Right lobe of liver (tissue), 6 donors: ENCODE data around the gene ITPKB. TPM values are rescaled to one million over a fixed set of nuclear protein-coding genes. Genes with fewer than 3 reads are reported as not detected.

ENCODE experiments used
- ATAC-seq, 4 donors: fragments of 200-7000 bp; cut with Tn5 transposase; one replicate each; pipeline ENCODE4 v1.9.1; 2020; ENCODE audit warnings: mild to moderate bottlenecking in 4 of 4, moderate library complexity in 4 of 4
- DNase-seq, 3 donors: peaks; one replicate each; pipeline ENCODE4 v3.0.0-alpha.2; 2020
- H3K27ac ChIP-seq, 3 donors: fragments of 200-600 bp; one replicate each; pipeline ENCODE4 v1.8.0; 2022
- H3K27me3 ChIP-seq, 2 donors: fragments of 200-600 bp; one replicate each; pipeline ENCODE4 v1.8.0; 2022
- H3K36me3 ChIP-seq, 4 donors: fragments of 200-600 bp; sonication (generic) in 1 of 4; one replicate each; pipeline versions ENCODE4 v1.5.1 to v1.8.0; 2017 to 2022; ENCODE audit warnings: control low read depth in 1 of 4
- H3K4me1 ChIP-seq, 4 donors: fragments of 200-600 bp; sonication (generic) in 1 of 4; one replicate each; pipeline versions ENCODE4 v1.5.1 to v1.8.0; 2017 to 2022; ENCODE audit warnings: control low read depth in 1 of 4
- H3K4me3 ChIP-seq, 3 donors: fragments of 200-600 bp; one replicate each; pipeline ENCODE4 v1.8.0; 2022
- H3K9me3 ChIP-seq, 4 donors: fragments of 200-600 bp; sonication (generic) in 1 of 4; one replicate each; pipeline versions ENCODE4 v1.5.1 to v1.8.0; 2017 to 2022; ENCODE audit warnings: control low read depth in 1 of 4
- CTCF ChIP-seq, 4 donors: fragments of 200-600 bp in 3 of 4; fragments of 450-650 bp in 1 of 4; IDR thresholded peaks; one replicate each; pipeline versions ENCODE4 v1.5.1 to v1.8.0; 2016 to 2022; ENCODE audit warnings: antibody characterized with exemption in 4 of 4, mild to moderate bottlenecking in 2 of 4
- POLR2A ChIP-seq: fragments of 450-650 bp; IDR thresholded peaks from one replicate; pipeline ENCODE4 v1.6.1; 2017; ENCODE audit warnings: antibody characterized with exemption, mild to moderate bottlenecking
- whole genome bisulfite sequencing: methylation state at CpG from one replicate; pipeline ENCODE4 v1.1.6; 2018; ENCODE audit warnings: low coverage, low lambda C conversion rate; ENCODE audit not compliant: insufficient coverage; ENCODE audit errors: missing lambda C conversion rate; 5-methylcytosine and 5-hydroxymethylcytosine counted together
- intact Hi-C, 2 donors: fragments of 100-400 bp; cut with DNase I; formaldehyde crosslinking; loops; one replicate each; pipeline versions ENCODE4 v1.11.2 to v1.14.1; 2022
- total RNA-seq, 6 experiments: library from RNA; depleted of rRNA in 2 of 6; stranded (reverse); fragments of >200 nt in 2 of 6; fragmentation: NEBNext Ultra II Directional in 3 of 6; extraction: Animal tissue kit (Norgen Biotek cat#: 25700) in 3 of 6; gene quantifications; one replicate each; pipeline versions ENCODE4 v1.1.0 to v1.2.4, GENCODE V29; 2016 to 2023
- donor health status: DM: no; HTN: yes; CAD: no.
- donor health status: DM: no; HTN: no; CAD: no.
- donor health status: DM: no; HTN: no; CAD: no.
- donor health status: DM: no; HTN: yes; CAD: no.
- donor health status: DM: no; HTN: yes; CAD: no.

The ITPKB gene
- total RNA-seq, 6 experiments from 2014 or later: 2.1 to 4.1 (median 3.4) TPM

GRCh38 chr1:226646870-226647449, 92.1 kb downstream of the ITPKB start:
- Histone ChIP-seq H3K27me3 (no peaks in the 10 kb centered on the region), H3K27ac (no peak overlapping the region), H3K36me3 (no peaks in the 10 kb centered on the region), H3K9me3 (no peaks in the 10 kb centered on the region), H3K4me3 (no peak overlapping the region), H3K4me1 (no peaks in the 10 kb centered on the region)
- 80% methylated on average over 1 of the region's 16 CpGs for WGBS
- DNase-seq (peak in 1 of 3 donors; percentile 47), ATAC-seq (no peak)
- TF ChIP-seq CTCF (IDR thresholded peaks at IDR 0.05): no peak
- TF ChIP-seq POLR2A: no peak
- intact Hi-C loops: loop anchor here in 1 of 2 donors (10.0 kb wide), 1 partner anchor 178 kb away; no protein-coding TSS in a partner anchor

DNA sequence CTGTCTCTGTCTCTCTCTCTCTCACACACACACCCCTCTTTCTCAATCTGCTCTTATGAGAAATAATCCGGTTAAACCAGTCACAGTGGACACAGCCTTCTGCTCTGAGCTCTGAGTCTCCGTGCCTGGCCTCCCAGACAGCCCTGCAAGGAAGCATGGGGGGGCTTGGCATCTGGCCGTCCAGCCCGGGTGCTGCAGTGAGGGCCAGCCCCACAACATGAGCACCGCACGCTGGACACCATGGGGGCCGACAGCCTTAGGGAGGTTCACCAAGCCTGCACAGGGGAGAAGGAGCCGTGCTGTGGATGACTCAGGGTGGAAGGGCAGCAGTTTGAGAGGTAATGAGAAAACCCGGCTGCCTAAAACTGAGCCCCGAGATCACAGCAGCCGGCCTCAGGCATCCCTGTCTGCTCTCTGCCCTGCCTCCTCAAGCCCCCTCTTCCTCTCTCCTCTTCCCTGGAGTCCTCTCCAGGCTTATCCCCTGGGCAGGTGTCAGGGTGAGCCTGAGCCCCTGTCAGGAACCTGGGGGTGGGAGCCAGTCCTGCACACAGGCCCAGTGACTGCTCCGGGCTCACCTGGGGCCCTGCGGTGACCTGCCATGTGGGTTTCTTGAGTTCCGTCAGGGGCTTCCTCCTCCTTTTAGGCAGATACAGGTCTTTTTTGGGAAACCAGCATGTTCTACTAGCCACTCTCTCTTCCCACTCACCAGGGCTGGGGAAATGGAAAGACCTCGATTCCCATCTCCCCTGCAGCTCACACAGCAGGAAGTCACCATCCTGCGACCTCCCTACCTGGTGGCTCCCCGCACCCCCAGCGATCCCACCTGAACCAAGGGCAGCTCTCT, 92.8 kb downstream of the ITPKB start:
- intact Hi-C loops: loop anchor here in 1 of 2 donors (10.0 kb wide), 1 partner anchor 179 kb away; no protein-coding TSS in a partner anchor
- H3K36me3 ChIP-seq: no peaks in the 10 kb centered on the region
- no peak overlapping the region for H3K4me3 ChIP-seq
- no peaks in the 10 kb centered on the region for H3K9me3 ChIP-seq
- no peak overlapping the region for H3K27ac ChIP-seq
- H3K4me1 ChIP-seq: no peaks in the 10 kb centered on the region
- WGBS: 84% methylated on average over 7 of the region's 18 CpGs
- H3K27me3 ChIP-seq: no peaks in the 10 kb centered on the region
- TF ChIP-seq CTCF (IDR thresholded peaks at IDR 0.05) (no peak), POLR2A (no peak)
- no peak for ATAC-seq
- DNase-seq: peak in 2 of 3 donors; percentile 16 to 43

DNA sequence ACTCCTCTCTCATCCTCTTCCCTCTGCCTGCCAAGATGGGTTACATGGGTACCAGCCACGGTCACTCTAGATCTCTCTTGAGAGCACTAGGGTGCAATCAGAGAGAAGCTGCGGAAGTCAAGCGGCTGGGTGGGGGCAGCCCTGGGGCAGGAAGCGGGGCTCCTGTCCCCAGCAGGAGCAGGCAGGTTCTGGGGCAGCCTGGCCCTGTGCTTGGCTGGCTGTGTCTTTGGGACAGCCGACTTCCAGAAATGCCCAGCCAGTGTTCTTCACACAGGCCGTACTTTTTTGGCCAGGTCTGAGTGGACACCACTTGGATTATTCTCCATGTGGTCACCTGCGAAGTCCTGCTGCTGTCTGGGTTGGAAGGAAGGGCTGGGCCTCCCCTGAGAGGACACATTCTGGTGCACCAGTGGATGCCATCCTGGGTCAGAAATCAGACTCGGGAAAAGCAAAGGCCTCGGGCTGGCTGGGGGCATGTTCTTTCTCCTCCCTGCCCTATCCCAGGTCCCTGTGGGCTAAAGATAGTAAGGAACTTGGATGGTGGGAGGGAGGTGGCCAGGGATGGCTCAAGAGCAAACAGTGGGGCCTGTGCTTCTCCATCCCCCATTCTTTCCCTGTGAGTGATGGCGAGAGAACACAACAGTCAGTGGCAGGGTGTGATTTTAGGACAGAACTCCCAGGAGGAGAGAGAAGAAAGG, 93.7 kb downstream of the ITPKB start:
- no peak for ATAC-seq
- Histone ChIP-seq H3K9me3 (no peaks in the 10 kb centered on the region), H3K36me3 (no peaks in the 10 kb centered on the region), H3K4me1 (no peaks in the 10 kb centered on the region), H3K27me3 (no peaks in the 10 kb centered on the region), H3K27ac (no peak overlapping the region), H3K4me3 (no peak overlapping the region)
- DNase-seq: peak in 2 of 3 donors; percentile 5 to 31
- TF ChIP-seq CTCF (IDR thresholded peaks at IDR 0.05) (no peak), POLR2A (no peak)
- WGBS: 66% methylated on average over 8 of the region's 10 CpGs
- intact Hi-C loops: loop anchor here in 1 of 2 donors (10.0 kb wide), 1 partner anchor 179 kb away; no protein-coding TSS in a partner anchor

GRCh38 chr1:226644541-226645176, 94.4 kb downstream of the ITPKB start:
- Histone ChIP-seq H3K27ac (no peak overlapping the region), H3K27me3 (no peaks in the 10 kb centered on the region), H3K9me3 (no peaks in the 10 kb centered on the region), H3K4me1 (no peaks in the 10 kb centered on the region), H3K36me3 (no peaks in the 10 kb centered on the region), H3K4me3 (no peak overlapping the region)
- peak in 2 of 3 donors; percentile 10 to 46 for DNase-seq
- 100% methylated on average over 2 of the region's 10 CpGs for WGBS
- intact Hi-C loops: loop anchor here in 1 of 2 donors (10.0 kb wide), 1 partner anchor 180 kb away; no protein-coding TSS in a partner anchor
- no peak for TF ChIP-seq CTCF (IDR thresholded peaks at IDR 0.05)
- no peak for TF ChIP-seq POLR2A
- ATAC-seq: no peak
